GM12891 (cell line): ENCODE results near the gene OR10J5.

Experiments used
- POLR2A ChIP-seq: IDR thresholded peaks from 2 replicates; pipeline ENCODE4 v1.6.1; 2011; ENCODE audit warnings: low read depth, low read length, control low read depth
- POLR2AphosphoS5 ChIP-seq: IDR thresholded peaks from 2 replicates; pipeline ENCODE4 v1.6.1; 2011; ENCODE audit warnings: low read depth, low read length, control low read depth
- SPI1 ChIP-seq: IDR thresholded peaks from 2 replicates; pipeline ENCODE4 v1.6.1; 2011; ENCODE audit warnings: low read depth, low read length, control low read depth
- TAF1 ChIP-seq: IDR thresholded peaks from 2 replicates; pipeline ENCODE4 v1.6.1; 2011; ENCODE audit warnings: low read depth, low read length, control low read depth

DNA sequence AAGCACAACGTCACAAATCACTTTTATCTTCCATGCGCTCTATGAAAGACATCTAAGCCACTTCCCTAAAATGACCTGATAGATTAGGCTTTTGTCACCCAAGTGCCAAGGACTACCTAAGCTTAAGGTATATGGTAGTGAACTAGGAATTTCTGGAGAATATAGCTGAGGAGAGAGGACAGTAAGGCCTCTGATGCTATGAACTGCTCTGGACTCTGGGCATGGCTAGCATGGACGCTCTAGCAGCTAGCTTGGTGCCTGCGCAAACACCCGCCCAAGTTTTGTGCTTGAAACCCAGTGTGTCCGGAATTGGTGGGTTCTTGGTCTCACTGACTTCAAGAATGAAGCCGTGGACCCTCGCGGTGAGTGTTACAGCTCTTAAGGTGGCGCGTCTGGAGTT is 42.5 kb downstream of the OR10J5 start:
- TF ChIP-seq POLR2A = no peak
- no peak for TF ChIP-seq TAF1
- TF ChIP-seq POLR2AphosphoS5 = no peak
- no peak for TF ChIP-seq SPI1
